ENCODE measurements around the gene KCNQ1OT1.

The KCNQ1OT1 gene

GRCh38 chr11:2566223-2567025 is 133.4 kb downstream of the KCNQ1OT1 start:
- no peak for DNase-seq

GRCh38 chr11:2565447-2566222 is 134.2 kb downstream of the KCNQ1OT1 start:
- no peak for DNase-seq

DNA sequence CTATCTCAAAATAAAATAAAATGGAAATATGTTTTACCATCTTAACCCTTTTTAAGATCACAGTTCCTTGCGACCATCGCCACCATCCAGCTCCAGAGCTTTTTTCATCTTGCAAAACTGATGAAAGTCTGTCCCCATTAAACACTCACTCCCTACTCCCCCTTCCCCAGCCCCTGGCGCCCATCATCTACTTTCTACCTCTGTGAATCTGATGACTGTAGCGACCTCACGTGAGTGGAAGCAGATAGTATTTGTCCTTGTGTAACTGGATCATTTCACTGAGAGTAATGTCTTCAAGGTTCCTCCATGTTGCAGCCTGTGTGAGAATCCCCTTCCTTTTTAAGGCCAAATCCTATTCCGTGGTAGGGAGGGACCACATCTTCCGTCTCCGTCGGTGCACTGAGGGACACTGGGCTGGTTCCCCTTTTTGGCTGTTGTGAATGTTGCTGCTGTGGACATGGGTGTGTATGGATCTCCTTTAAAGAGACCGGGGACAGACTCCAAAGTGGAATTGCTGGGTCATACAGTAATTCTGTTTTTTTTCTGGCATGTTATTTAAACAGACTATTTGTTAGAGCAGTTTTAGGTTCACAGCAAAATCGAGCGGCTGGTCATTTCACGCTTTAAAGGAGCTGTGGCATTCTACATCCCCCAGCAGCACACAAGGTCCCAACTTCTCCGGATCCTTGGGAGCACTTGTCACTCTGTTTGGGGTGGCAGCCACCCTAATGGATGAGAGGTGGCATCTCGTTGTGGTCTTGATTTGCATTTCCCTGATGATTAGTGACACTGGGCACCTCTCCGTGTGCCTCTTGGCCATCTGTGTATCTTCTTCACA is 135.0 kb downstream of the KCNQ1OT1 start:
- DNase-seq, result no peak

DNA sequence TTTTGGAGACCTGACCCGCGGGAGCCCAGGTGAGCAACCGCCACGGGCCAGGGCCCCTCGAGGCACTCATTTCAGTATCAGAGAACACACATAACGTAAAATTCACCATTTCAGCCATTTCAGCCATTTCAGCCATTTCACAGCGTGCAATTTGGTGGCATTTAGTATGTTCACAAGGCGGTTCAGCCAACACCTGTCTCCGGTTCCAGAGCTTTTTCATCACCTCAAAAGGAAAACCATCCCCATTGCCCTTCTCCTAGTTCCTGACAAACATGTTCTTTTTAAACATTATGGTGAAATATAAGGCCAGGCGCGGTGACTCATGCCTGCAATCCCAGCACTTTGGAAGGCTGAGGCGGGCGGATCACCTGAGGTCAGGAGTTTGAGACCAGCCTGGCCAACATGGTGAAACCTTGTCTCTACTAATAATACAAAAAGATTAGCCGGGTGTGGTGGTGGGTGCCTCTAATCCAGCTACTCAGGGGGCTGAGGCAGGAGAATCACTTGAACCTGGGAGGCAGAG is 135.7 kb downstream of the KCNQ1OT1 start:
- no peak for DNase-seq

DNA sequence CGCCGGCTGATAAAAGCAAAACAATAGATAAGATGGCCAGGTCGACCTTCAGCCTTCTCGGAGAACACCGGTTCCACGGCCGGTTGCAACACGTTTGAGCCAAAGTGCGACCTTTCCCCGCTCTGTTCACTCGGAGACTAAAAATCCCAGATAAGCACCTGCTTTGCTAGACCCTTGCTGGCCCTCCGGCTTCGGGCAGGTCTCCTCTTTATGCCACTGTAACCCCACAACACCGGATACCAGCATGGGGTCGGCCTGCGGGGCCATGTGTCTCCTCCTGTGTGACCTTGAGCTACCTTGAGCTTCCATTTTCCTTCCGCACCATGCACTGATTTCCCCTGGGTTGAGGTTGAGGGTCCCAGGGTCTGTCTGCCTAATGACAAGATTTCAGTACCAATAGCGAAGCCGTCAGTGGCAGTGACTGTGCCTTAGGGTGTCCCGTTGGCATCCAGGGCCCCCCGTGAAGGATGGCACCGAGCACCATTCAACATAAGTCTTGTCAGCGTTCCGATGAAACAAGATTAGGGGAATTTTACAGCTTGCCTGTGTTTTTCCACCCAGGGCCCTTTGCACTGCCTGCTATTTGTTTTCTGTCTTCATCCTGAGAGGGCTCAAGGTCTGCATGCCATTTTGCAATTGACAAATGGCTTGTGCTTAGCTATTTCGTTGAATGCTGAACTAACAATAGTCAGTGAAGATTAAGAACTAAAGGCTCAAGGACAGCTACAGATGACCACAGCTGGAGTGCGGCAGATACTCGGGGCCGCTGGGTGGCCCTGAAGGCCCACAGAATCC is 136.4 kb downstream of the KCNQ1OT1 start:
- no peak for DNase-seq

DNA sequence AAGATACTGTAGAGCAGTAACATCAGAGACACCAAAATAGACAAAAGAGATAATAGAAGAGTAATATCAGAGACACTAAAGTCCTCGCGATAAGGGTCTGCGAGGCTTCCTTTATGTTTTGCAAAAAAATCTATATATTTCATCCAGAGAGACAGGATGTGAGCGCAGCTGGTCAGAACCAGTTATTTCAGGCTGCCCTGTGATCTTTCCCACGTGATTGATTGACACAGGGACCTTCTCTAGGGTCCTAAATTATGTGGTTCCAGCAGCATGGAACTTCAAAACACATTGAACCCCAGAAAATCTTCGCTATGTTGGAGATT is 136.9 kb downstream of the KCNQ1OT1 start:
- DNase-seq, result no peak

GRCh38 chr11:2561696-2562581 is 137.9 kb downstream of the KCNQ1OT1 start:
- DNase-seq, result no peak

DNA sequence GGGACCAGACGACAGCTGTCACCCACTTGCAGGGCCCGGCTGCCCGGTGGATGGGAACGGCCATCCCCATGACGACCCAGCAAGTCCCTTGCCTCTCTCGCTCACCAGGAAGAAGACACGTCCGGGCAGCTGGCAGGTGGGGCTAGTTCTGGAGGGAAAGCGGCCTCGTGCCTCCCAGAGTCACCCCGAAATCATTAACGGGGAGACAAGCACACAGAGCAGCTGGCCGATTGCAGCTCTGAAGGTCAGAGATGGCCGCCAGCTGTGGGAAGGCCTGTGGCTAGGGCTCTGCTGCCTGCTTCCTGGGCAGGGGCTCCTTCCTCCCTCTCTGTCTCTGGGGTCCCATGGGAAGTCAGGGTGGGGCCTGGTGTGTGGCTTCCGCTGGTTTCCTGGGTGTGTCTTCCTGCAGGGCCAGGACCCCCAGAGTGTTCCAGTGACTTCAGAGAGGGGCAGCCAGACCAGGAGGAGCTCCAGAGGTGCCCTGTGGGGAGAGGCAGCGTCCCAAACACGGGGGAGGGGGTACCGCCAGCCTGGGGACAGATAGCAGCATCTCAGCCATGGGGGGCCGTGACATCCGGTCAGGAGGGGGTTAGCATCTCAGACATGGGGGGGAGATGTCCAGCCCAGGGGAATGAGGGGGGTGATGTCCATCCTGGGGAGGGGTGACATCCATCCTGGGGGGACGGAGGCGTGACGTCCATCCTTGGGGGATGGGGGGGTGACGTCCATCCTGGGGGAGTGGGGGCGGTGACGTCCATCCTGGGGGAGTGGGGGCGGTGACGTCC is 140.1 kb downstream of the KCNQ1OT1 start:
- DNase-seq, result no peak

DNA sequence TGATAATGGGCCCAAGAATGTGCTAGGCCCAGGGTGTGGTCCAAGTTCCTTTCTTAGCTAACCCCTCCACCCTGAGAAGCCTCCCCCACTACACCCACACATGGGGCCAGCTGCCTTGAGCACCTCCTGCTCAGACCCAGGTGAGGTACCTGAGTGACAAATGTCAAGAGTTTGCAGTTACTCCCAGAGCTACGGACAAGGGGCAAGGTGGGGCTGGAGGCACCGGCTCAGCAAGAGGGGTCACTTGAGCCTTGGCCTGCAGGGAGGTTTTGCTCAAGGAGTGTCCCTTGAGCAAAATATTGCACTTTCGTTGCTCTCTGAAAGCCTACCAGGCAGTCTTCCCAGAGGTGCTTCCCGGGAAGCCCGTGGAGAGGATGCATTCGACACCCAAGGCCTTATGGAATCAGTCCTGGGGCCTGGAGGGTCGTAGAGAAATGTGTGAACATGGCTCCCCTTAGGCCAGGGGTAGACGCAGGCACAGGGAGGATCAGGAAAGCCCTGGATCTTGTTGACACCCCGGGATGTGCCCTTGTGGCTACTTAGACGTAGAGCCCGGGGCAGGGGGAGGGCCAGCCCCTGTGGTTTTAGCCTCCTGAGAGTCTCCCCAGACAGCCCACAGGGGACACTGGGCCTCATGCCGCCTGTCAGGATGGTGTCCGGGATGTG is 140.8 kb downstream of the KCNQ1OT1 start:
- no peak for DNase-seq

GRCh38 chr11:2558397-2558796 is 141.4 kb downstream of the KCNQ1OT1 start:
- DNase-seq, result no peak
